ENCODE results near the gene ZRANB2. TPM values are rescaled to one million over a fixed set of nuclear protein-coding genes. Genes with fewer than 3 reads are reported as not detected.

Gene ZRANB2
- 10 to 100 TPM; 50.3 to 86.2 (median 62.5) TPM for total RNA-seq

- ATAC-seq (ENCODE audit: low FRiP score) (peak; percentile 98), DNase-seq (ENCODE audit: low spot score) (peak; percentile 70)
- TF ChIP-seq CTCF (IDR thresholded peaks at IDR 0.05), result peak in 1 of 3 donors; percentile 73
Measured at GRCh38 chr1:71080739-71081696, at the start of gene ZRANB2. ZRANB2 (minus strand) TSS chr1:71081035; CDS start chr1:71080995, 40 bp downstream.

GRCh38 chr1:71128060-71128459 is 47.2 kb upstream of the ZRANB2 start:
- ATAC-seq (ENCODE audit: low FRiP score), result no peak
- DNase-seq (ENCODE audit: low spot score), result no peak
- TF ChIP-seq CTCF (IDR thresholded peaks at IDR 0.05), result no peak

GRCh38 chr1:71118086-71118485 is 37.3 kb upstream of the ZRANB2 start:
- TF ChIP-seq CTCF (IDR thresholded peaks at IDR 0.05), result no peak
- no peak for ATAC-seq (ENCODE audit: low FRiP score)
- no peak for DNase-seq (ENCODE audit: low spot score)

GRCh38 chr1:71116729-71117128 is 35.9 kb upstream of the ZRANB2 start:
- DNase-seq (ENCODE audit: low spot score) (no peak), ATAC-seq (ENCODE audit: low FRiP score) (no peak)
- TF ChIP-seq CTCF (IDR thresholded peaks at IDR 0.05), result no peak

- no peak for ATAC-seq (ENCODE audit: low FRiP score)
Measured at GRCh38 chr1:71106658-71107322, 26.0 kb upstream of the ZRANB2 start.

GRCh38 chr1:71104417-71104816 is 23.6 kb upstream of the ZRANB2 start:
- TF ChIP-seq CTCF (IDR thresholded peaks at IDR 0.05), result no peak
- no peak for ATAC-seq (ENCODE audit: low FRiP score)
- no peak for DNase-seq (ENCODE audit: low spot score)

More at GRCh38 chr1:71106658-71107322, 26.0 kb upstream of the ZRANB2 start:
- no peak for TF ChIP-seq CTCF (IDR thresholded peaks at IDR 0.05)
- DNase-seq (ENCODE audit: low spot score), result no peak
